Bronchial epithelial cell (primary cell): ENCODE measurements around the gene PLPP3. TPM values are rescaled to one million over a fixed set of nuclear protein-coding genes. Genes with fewer than 3 reads are reported as not detected.

Experiments
- DNase-seq: peaks from one replicate; pipeline ENCODE4 v3.0.0-alpha.2; 2010; ENCODE audit warnings: low read depth
- FAIRE-seq: peaks from 2 replicates; lab custom pipeline; 2011; peaks lifted over from hg19 to GRCh38; lab: Jason Lieb, UNC
- H3K27me3 ChIP-seq: 2 replicates; pipeline ENCODE4 v1.5.1; 2011; ENCODE audit warnings: low read length; ENCODE audit not compliant: control insufficient read depth, insufficient read depth
- H3K36me3 ChIP-seq: 2 replicates; pipeline ENCODE4 v1.5.1; 2011; ENCODE audit warnings: low read length; ENCODE audit not compliant: control insufficient read depth, insufficient read depth
- H3K4me3 ChIP-seq: 2 replicates; pipeline ENCODE4 v1.5.1; 2011; ENCODE audit warnings: mild to moderate bottlenecking, low read depth, low read length, control low read depth
- total RNA-seq: library from RNA; depleted of rRNA; stranded (reverse); fragments of >200 nt; gene quantifications from 2 replicates; pipeline ENCODE4 v1.2.1, GENCODE V29; 2014
- TF ChIP-seq, protein P1 (sequence below): IDR thresholded peaks from 2 replicates; pipeline ENCODE4 v1.5.1; 2011; ENCODE audit warnings: mild to moderate bottlenecking, moderate library complexity, low read length, control low read depth, inconsistent platforms; ENCODE audit not compliant: insufficient read depth, severe bottlenecking

Gene PLPP3
- total RNA-seq, 1 donor from 2014 or later: 3.4 TPM

DNA sequence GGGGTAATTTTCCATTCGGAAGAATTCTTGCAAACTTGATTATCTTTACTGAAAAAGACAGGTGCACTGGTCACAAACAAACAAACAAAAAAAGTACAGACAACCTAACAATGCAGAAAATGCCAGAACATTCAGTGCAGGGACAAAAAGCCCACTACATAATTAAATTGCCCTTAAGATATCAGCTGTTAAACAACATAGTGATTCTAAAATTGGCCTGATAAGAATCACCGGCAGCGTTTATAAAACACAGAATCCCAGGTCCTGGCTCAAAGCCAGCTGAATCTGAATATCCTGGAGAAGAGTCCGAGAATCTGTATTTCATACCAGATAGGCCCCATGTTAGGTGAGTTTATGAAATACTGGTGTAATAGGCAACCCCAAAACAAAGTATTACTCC, 6.1 kb downstream of the PLPP3 start:
- TF ChIP-seq, protein P1, sequence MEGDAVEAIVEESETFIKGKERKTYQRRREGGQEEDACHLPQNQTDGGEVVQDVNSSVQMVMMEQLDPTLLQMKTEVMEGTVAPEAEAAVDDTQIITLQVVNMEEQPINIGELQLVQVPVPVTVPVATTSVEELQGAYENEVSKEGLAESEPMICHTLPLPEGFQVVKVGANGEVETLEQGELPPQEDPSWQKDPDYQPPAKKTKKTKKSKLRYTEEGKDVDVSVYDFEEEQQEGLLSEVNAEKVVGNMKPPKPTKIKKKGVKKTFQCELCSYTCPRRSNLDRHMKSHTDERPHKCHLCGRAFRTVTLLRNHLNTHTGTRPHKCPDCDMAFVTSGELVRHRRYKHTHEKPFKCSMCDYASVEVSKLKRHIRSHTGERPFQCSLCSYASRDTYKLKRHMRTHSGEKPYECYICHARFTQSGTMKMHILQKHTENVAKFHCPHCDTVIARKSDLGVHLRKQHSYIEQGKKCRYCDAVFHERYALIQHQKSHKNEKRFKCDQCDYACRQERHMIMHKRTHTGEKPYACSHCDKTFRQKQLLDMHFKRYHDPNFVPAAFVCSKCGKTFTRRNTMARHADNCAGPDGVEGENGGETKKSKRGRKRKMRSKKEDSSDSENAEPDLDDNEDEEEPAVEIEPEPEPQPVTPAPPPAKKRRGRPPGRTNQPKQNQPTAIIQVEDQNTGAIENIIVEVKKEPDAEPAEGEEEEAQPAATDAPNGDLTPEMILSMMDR: no peak
- DNase-seq: no peak
- Histone ChIP-seq H3K27me3 (no peaks in the 10 kb centered on the region), H3K4me3 (no peak overlapping the region), H3K36me3 (no peaks in the 10 kb centered on the region)
- no peak for FAIRE-seq

DNA sequence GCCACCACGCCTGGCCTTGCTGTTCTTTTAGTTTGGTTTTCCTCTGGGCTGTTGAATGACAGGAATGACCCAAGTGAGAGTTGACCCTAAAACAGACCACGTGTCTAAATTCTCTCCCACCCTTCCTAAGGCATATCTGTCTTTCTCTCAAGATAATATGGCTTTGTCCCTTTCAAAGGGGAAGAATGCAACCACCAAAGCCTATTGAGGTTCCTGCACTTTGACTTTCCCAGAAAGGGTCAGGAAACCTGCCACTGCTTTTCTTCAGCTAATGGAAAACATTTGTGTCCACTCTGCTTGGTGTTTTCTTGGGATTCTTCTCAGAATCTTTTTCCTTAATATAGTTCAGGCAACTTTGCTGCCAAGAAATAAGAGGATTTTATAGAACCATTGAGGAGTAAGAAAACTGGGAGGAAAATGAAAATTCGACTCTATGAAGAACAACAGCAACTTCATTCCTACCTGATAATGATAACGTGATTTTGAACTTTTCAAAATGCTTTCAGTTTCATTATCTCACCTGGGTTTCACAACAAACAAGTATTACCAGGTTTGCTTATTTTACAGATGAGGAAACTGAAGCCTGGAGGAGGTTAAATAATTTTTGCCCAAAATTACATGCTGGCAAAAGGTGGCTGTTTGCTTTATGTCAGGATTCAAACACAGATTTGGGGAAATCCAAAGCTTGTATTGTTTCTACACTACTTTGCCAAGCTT, 6.9 kb downstream of the PLPP3 start:
- no peak for DNase-seq
- Histone ChIP-seq H3K27me3 (no peaks in the 10 kb centered on the region), H3K36me3 (no peaks in the 10 kb centered on the region), H3K4me3 (no peak overlapping the region)
- TF ChIP-seq, protein P1: no peak
- no peak for FAIRE-seq

DNA sequence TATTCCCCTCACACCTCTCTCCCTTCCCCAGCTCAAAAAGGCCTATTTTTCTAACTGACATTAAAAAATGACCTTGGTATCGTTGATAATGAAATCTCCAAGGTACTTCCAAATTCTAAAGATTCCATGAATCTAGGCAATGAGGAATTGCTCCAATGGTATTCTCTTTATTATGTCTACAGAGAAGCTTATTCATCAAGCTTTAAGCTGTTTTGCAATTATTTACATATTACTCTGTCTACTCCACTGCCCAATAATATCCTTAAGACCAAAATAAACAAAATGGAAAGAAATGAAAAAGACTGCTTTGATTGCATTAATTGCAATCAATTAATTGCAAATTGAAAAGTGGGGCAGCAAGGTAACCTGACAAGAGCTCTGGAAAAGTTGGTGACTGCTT, 7.9 kb downstream of the PLPP3 start:
- TF ChIP-seq, protein P1: no peak
- Histone ChIP-seq H3K36me3 (no peaks in the 10 kb centered on the region), H3K4me3 (no peak overlapping the region), H3K27me3 (no peaks in the 10 kb centered on the region)
- no peak for DNase-seq
- FAIRE-seq: no peak

DNA sequence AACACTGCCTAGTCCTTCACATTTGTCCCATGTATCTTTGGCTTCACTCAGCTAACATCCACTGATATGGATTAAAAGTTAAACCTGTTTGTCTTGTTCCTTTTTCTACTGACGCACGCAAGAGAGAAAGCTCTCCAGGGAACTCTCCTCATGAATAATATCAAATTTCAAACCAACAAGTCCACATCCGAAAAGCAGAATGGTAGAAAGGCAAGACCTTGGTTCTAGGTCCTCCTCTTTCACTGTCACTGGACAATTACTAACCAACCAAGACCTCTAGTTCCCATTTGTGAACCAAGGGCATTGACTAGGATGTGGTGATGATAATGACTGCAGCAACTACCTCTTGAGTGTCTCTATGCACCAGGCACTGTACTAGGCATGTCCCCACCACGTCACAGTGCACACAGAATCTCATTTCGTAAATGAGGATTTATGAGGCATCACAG, 8.4 kb downstream of the PLPP3 start:
- H3K36me3 ChIP-seq: no peaks in the 10 kb centered on the region
- TF ChIP-seq, protein P1: no peak
- DNase-seq (peak; percentile 70), FAIRE-seq (no peak)
- H3K27me3 ChIP-seq: no peaks in the 10 kb centered on the region
- H3K4me3 ChIP-seq: no peak overlapping the region

DNA sequence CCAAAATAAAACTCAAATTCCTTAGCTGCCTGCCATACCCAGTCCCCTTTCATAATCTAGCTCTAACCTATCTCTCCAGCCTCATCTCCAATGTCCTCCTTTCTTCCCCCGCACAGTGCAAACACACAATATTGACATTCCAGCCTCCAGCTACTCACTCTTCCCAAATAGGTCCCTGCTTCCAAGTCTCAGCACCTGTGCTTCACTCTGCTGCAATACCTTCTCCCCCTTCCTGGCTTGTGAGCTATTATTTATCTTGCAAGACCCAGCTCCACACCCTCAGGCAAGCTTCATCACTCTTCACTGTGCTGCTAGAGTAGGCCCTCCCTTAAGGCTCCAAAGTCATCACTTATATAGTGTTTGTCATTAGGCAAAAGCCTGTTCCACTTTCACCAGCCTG, 9.7 kb downstream of the PLPP3 start:
- Histone ChIP-seq H3K36me3 (no peaks in the 10 kb centered on the region), H3K27me3 (no peaks in the 10 kb centered on the region), H3K4me3 (no peak overlapping the region)
- peak; percentile 79 for DNase-seq
- FAIRE-seq: no peak
- TF ChIP-seq, protein P1: no peak

DNA sequence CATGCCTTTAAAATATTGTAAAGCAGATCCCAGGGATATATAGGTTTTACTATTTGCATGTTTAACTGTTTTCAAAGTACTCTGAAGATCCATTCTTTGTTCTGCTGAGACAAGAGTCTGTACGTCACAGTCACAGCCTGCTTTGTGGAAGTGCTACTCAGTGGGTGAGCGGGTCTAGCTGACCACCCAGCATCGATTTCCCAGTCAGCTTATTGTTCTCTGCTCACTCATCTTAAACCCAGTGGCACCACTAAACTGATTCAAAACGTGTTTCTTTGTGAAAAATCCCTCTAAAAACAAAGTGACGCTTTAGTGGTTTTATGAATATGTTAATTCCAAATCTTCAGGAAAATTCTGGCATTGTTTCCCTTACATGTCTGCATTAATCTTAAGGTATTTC, 12.4 kb downstream of the PLPP3 start:
- Histone ChIP-seq H3K27me3 (no peaks in the 10 kb centered on the region), H3K4me3 (no peak overlapping the region), H3K36me3 (no peaks in the 10 kb centered on the region)
- TF ChIP-seq, protein P1: no peak
- FAIRE-seq: no peak
- DNase-seq: no peak
